MM.1S (cell line): ENCODE measurements around the gene YIPF4.

Experiments
- DNase-seq: peaks from one replicate; pipeline ENCODE4 v3.0.0-alpha.2; 2015
- H2AFZ ChIP-seq: fragments of 300-600 bp; sonication (generic); 2 replicates; pipeline ENCODE4 v1.6.0; 2016; ENCODE audit warnings: antibody characterized with exemption, low read length
- H3F3A ChIP-seq: fragments of 300-600 bp; sonication (generic); 2 replicates; pipeline ENCODE4 v1.6.1; 2016; ENCODE audit warnings: mild to moderate bottlenecking, antibody characterized with exemption, low read length, moderate library complexity, mixed read lengths; ENCODE audit not compliant: insufficient read depth
- H3K27ac ChIP-seq: fragments of 300-600 bp; sonication (generic); 2 replicates; pipeline ENCODE4 v1.5.1; 2016; ENCODE audit warnings: mild to moderate bottlenecking, low read length
- H3K27me3 ChIP-seq: fragments of 300-600 bp; sonication (generic); replicated peaks from 2 replicates; pipeline ENCODE4 v1.6.0; 2016; ENCODE audit warnings: low read length; ENCODE audit not compliant: insufficient read depth
- H3K36me3 ChIP-seq: fragments of 300-600 bp; sonication (generic); replicated peaks from 2 replicates; pipeline ENCODE4 v1.6.1; 2016; ENCODE audit warnings: mild to moderate bottlenecking, low read length, mixed read lengths; ENCODE audit not compliant: insufficient read depth
- H3K4me1 ChIP-seq: fragments of 300-600 bp; sonication (generic); 2 replicates; pipeline ENCODE4 v1.6.1; 2016; ENCODE audit warnings: low read length, mixed read lengths
- H3K4me2 ChIP-seq: fragments of 300-600 bp; sonication (generic); 2 replicates; pipeline ENCODE4 v1.6.0; 2016; ENCODE audit warnings: low read depth, low read length
- H3K4me3 ChIP-seq: fragments of 300-600 bp; sonication (generic); 2 replicates; pipeline ENCODE4 v1.5.1; 2016; ENCODE audit warnings: low read length, mixed read lengths
- H3K79me2 ChIP-seq: fragments of 300-600 bp; sonication (generic); 2 replicates; pipeline ENCODE4 v1.6.1; 2016; ENCODE audit warnings: mixed run types, low read length, mixed read lengths
- H3K9ac ChIP-seq: fragments of 300-600 bp; sonication (generic); 2 replicates; pipeline ENCODE4 v1.6.1; 2016; ENCODE audit warnings: low read length, mixed read lengths
- H3K9me2 ChIP-seq: fragments of 300-600 bp; sonication (generic); replicated peaks from 2 replicates; pipeline ENCODE4 v1.6.1; 2016; ENCODE audit warnings: mild to moderate bottlenecking, low read length, mixed read lengths; ENCODE audit not compliant: insufficient read depth
- H3K9me3 ChIP-seq: fragments of 300-600 bp; sonication (generic); replicated peaks from 2 replicates; pipeline ENCODE4 v1.6.1; 2016; ENCODE audit warnings: mild to moderate bottlenecking, low read length, mixed read lengths; ENCODE audit not compliant: insufficient read depth
- H4K20me1 ChIP-seq: fragments of 300-600 bp; sonication (generic); 2 replicates; pipeline ENCODE4 v1.6.1; 2016; ENCODE audit warnings: mild to moderate bottlenecking, low read length, moderate library complexity, mixed read lengths; ENCODE audit not compliant: insufficient read depth
- CTCF ChIP-seq: fragments of 300-600 bp; sonication (generic); IDR thresholded peaks from 2 replicates; pipeline ENCODE4 v1.5.1; 2016; ENCODE audit warnings: antibody characterized with exemption, low read length, mixed read lengths
- EZH2 ChIP-seq: fragments of 300-600 bp; sonication (generic); optimal IDR thresholded peaks from 2 replicates; pipeline ENCODE3; 2017; ENCODE audit warnings: low read depth, mild to moderate bottlenecking, antibody characterized with exemption, low read length, mixed read lengths
- EZH2phosphoT487 ChIP-seq: fragments of 300-600 bp; sonication (generic); IDR thresholded peaks from 2 replicates; pipeline ENCODE4 v1.6.1; 2018; ENCODE audit warnings: antibody characterized with exemption, low read length

YIPF4 gene

GRCh38 chr2:32278478-32278853 is 762 bp downstream of the YIPF4 start:
- Histone ChIP-seq H3K36me3 (no peaks in the 10 kb centered on the region), H3K27me3 (no peaks in the 10 kb centered on the region), H3K9me2 (no peaks in the 10 kb centered on the region), H3K4me2 (peak overlapping the region; percentile 83), H3K9me3 (no peaks in the 10 kb centered on the region), H3K9ac (peak overlapping the region; percentile 97), H3F3A (no peaks in the 10 kb centered on the region), H3K27ac (peak overlapping the region; percentile 14; the same call in 1 of the 2 replicates), H2AFZ (peak overlapping the region; percentile 97), H4K20me1 (no peaks in the 10 kb centered on the region), H3K4me1 (peaks cover 12% of the 10 kb centered on the region), H3K79me2 (peaks cover 41% of the 10 kb centered on the region), H3K4me3 (peak overlapping the region; percentile 99)
- TF ChIP-seq CTCF (no peak), EZH2 (no peak), EZH2phosphoT487 (no peak)
- DNase-seq: no peak

DNA sequence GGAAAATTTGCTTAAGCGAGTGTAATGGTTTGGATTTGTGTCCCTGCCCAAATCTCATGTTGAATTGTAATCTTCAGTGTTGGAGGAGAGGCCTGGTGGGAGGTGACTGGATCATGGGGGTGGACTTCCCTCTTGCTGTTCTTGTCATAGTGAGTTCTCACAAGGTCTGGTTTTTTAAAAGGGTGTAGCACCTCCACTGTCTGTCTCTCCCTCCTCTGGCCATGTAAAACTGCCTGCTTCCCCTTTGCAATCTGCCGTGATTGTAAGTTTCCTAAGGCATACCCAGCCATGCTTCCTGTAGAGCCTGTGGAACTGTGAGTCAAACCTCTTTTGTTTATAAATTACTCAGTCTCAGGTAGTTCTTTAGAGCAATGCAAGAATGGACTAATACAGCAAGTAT is 6.6 kb downstream of the YIPF4 start:
- H3K9me2 ChIP-seq: no peaks in the 10 kb centered on the region
- H3K27me3 ChIP-seq: no peaks in the 10 kb centered on the region
- no peak overlapping the region for H3K9ac ChIP-seq
- no peak overlapping the region for H2AFZ ChIP-seq
- H3K36me3 ChIP-seq: no peaks in the 10 kb centered on the region
- H3K79me2 ChIP-seq: peaks cover 61% of the 10 kb centered on the region
- no peaks in the 10 kb centered on the region for H3K4me1 ChIP-seq
- TF ChIP-seq EZH2phosphoT487 (no peak), CTCF (no peak), EZH2 (no peak)
- no peak overlapping the region for H3K4me3 ChIP-seq
- no peaks in the 10 kb centered on the region for H3K9me3 ChIP-seq
- H3K4me2 ChIP-seq: no peak overlapping the region
- H3F3A ChIP-seq: no peaks in the 10 kb centered on the region
- no peak for DNase-seq
- H4K20me1 ChIP-seq: no peaks in the 10 kb centered on the region
- H3K27ac ChIP-seq: no peak overlapping the region

DNA sequence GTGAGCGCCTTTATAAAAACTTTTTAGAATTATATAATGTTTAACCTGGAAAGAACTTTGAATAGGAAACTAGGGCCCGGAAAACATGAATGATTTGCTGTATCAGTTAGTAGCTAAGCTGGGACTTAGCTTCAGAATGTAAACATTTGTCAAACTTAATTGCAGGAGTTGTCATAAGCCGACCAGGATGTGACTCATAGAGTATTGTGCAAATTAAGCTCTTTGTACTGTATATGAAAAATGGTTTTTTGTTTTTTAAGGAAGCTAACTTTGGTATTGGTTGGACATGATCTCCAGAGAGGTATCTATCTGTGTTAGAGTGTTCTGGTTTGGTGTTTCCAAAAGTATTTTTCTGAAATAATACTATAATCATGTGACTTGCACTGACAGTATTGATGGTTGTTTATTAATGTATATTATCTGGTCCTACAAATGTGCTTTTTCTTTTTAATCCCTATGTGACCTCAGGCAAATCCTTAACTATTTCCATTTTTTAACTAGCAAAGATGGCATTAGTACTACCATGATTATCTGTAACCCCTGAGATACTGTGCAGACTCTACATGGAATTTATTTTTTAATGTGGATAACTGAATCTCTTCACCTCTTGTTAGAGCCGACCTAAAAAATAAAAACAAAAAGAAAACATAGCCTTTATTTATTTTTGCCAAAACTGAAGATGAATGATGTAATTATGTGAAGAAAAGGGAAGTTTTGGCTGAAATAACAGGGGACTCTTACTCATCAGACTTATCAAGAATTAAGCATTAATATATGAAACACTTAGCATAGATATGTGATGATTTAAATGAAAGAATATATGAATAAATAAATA is 11.7 kb downstream of the YIPF4 start:
- Histone ChIP-seq H3F3A (no peaks in the 10 kb centered on the region), H3K9me2 (no peaks in the 10 kb centered on the region), H3K79me2 (peaks cover 44% of the 10 kb centered on the region), H3K9ac (no peak overlapping the region), H3K9me3 (no peaks in the 10 kb centered on the region), H3K27ac (no peak overlapping the region), H4K20me1 (no peaks in the 10 kb centered on the region; the same call in 1 of the 2 replicates), H3K36me3 (no peaks in the 10 kb centered on the region; the same call in 1 of the 2 replicates), H3K27me3 (no peaks in the 10 kb centered on the region), H2AFZ (no peak overlapping the region), H3K4me3 (no peak overlapping the region), H3K4me2 (no peak overlapping the region), H3K4me1 (no peaks in the 10 kb centered on the region)
- TF ChIP-seq EZH2 (no peak), EZH2phosphoT487 (no peak), CTCF (no peak)
- no peak for DNase-seq
